Activated CD4-positive, alpha-beta memory T cell treated with anti-CD3 and anti-CD28 coated beads for 36 hours (primary cell): Measurements from ENCODE around the gene HNRNPUL1. TPM values are rescaled to one million over a fixed set of nuclear protein-coding genes. Genes with fewer than 3 reads are reported as not detected.
"Not testable (repeated sequence)": the region's sequence is repeated elsewhere in the genome, so short reads cannot be mapped to it uniquely, and the experiment has no call there.

Source experiments
- CTCF ChIA-PET: fragments of 350-600 bp; sonication (Branson Sonifier 250); formaldehyde crosslinking; loops from one replicate; lab custom pipeline; 2021; ENCODE audit warnings: antibody characterized with exemption, inconsistent platforms; lab: Charles Lee
- POLR2A ChIA-PET: fragments of 350-600 bp; sonication (Branson Sonifier 250); formaldehyde crosslinking; loops from one replicate; lab custom pipeline; 2021; ENCODE audit warnings: antibody characterized with exemption; lab: Charles Lee
- DNase-seq: peaks from one replicate; pipeline ENCODE4 v3.0.0-alpha.2; 2020
- H3K27ac Mint-ChIP-seq: one replicate; pipeline ENCODE4 v1.8.0; 2021; ENCODE audit warnings: mixed read lengths
- H3K27me3 Mint-ChIP-seq: one replicate; pipeline ENCODE4 v1.8.0; 2021; ENCODE audit warnings: mixed read lengths
- H3K36me3 Mint-ChIP-seq: one replicate; pipeline ENCODE4 v1.8.0; 2021; ENCODE audit warnings: mixed read lengths
- H3K4me1 Mint-ChIP-seq: one replicate; pipeline ENCODE4 v1.8.0; 2021; ENCODE audit warnings: low read depth, mixed read lengths
- H3K4me3 Mint-ChIP-seq: one replicate; pipeline ENCODE4 v1.8.0; 2021; ENCODE audit warnings: mild to moderate bottlenecking, mixed read lengths
- H3K9me3 Mint-ChIP-seq: one replicate; pipeline ENCODE4 v1.8.0; 2021; ENCODE audit warnings: mixed read lengths
- intact Hi-C: fragments of 100-400 bp; cut with micrococcal nuclease; formaldehyde crosslinking; loops from one replicate; pipeline ENCODE4 v1.15.1; 2023
- total RNA-seq, 2 experiments: library from RNA; stranded (reverse); gene quantifications; one replicate each; pipeline ENCODE4 v1.2.3, GENCODE V29; 2021

HNRNPUL1 gene
- total RNA-seq, 2 experiments from 2014 or later: 290 to 295 TPM

DNA sequence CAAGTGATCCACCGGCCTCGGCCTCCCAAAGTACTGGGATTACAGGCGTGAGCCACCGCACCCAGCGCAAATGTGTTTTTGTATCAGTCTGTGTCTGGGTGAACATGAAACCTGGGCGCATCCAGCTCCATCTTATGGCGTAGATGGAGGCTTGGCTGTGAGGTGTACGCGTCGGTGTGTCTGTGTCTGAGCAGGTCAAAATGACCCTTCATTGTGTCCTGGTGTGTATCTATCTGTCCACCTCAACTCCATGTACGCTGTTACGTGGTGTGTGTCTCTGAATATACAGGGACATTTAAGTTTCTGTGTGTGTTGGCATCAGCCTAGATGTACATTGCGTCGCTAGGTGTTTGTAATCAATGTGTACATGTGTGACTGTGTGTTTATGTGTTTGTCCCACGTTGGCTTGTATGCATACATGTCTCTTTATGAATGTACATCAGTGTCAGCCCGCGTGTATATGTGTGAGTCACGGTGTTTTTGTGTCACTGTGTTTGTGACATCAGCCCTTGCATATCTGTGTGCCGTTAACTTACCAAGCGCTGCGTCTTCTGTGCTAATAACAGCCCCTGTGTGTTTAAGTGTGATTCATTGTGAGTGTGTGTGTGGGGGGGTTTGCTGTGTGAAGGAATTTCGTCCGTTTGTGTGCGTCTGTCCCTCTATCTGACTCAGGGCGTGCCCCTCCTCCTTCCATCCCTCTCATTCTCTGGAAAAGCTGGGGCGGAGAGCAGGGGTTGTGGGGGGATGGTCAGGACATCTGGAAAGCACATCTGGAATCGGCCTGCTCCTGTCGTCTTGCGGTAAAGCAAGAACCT lies 38.7 kb upstream of the HNRNPUL1 start:
- intact Hi-C loops: loop anchor here (1.0 to 2.0 kb wide), 2 partner anchors 21 to 38 kb away; no protein-coding TSS in a partner anchor
- Mint-ChIP-seq H3K27ac (peak overlapping the region; percentile 64), H3K27me3 (peaks cover 8% of the 10 kb centered on the region), H3K4me1 (peaks cover 16% of the 10 kb centered on the region), H3K36me3 (no peaks in the 10 kb centered on the region), H3K9me3 (no peaks in the 10 kb centered on the region), H3K4me3 (peak overlapping the region; percentile 67)
- POLR2A ChIA-PET: interaction anchor here (0.6 to 1.6 kb wide), 3 partner anchors 38 to 425 kb away, joined by 3 to 8 read pairs (median 3); no protein-coding TSS in a partner anchor
- peak; percentile 76 for DNase-seq
- CTCF ChIA-PET: interaction anchor here (1.1 to 2.7 kb wide), 2 partner anchors 21 to 38 kb away, joined by 3 to 16 read pairs; no protein-coding TSS in a partner anchor

GRCh38 chr19:41226053-41226873 lies 37.9 kb upstream of the HNRNPUL1 start:
- intact Hi-C loops: loop anchor here (2.0 kb wide), 1 partner anchor 21 kb away; no protein-coding TSS in a partner anchor
- Mint-ChIP-seq H3K27me3 (peaks cover 3% of the 10 kb centered on the region), H3K4me1 (peaks cover 16% of the 10 kb centered on the region), H3K9me3 (no peaks in the 10 kb centered on the region), H3K36me3 (no peaks in the 10 kb centered on the region), H3K4me3 (peak overlapping the region; percentile 85), H3K27ac (peak overlapping the region; percentile 81)
- ChIA-PET CTCF (interaction anchor here (1.1 to 2.7 kb wide), 2 partner anchors 21 to 37 kb away, joined by 3 to 16 read pairs; no protein-coding TSS in a partner anchor), POLR2A (interaction anchor here (0.6 to 1.6 kb wide), 3 partner anchors 37 to 426 kb away, joined by 3 to 8 read pairs (median 3); no protein-coding TSS in a partner anchor)
- DNase-seq: peak; percentile 69

- peak; percentile 38 for DNase-seq
- Mint-ChIP-seq H3K9me3 (no peaks in the 10 kb centered on the region), H3K27me3 (peaks cover 2% of the 10 kb centered on the region), H3K36me3 (no peaks in the 10 kb centered on the region), H3K4me3 (peak overlapping the region; percentile 85), H3K27ac (peak overlapping the region; percentile 81), H3K4me1 (peaks cover 16% of the 10 kb centered on the region)
- ChIA-PET POLR2A (interaction anchor here (1.4 to 1.6 kb wide), 2 partner anchors 36 to 82 kb away, joined by 3 to 8 read pairs; no protein-coding TSS in a partner anchor), CTCF (interaction anchor here (1.1 to 2.7 kb wide), 3 partner anchors 22 to 36 kb away, joined by 3 to 16 read pairs (median 5); no protein-coding TSS in a partner anchor)
- intact Hi-C loops: loop anchor here (2.0 kb wide), 1 partner anchor 22 kb away; no protein-coding TSS in a partner anchor
Measured at GRCh38 chr19:41226874-41227390, 37.2 kb upstream of the HNRNPUL1 start.

DNA sequence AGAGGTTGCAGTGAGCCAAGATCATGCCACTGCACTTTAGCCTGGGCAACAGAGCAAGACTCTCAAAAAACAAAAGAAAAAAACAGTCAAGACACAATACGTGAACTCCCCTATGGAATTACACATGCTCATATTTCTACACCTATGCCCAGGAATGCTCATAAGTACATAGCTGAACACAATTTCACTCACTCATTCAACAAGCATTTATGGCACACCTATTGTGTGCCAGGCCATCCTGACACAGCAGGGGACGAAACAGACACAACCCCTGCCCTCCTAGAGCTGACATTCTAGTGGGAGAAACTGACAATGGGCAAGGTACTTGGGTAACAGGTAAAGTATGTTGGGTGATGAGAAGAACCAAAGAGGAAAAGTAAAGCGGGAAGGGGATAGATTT lies 35.7 kb upstream of the HNRNPUL1 start:
- no peak for DNase-seq
- Mint-ChIP-seq H3K9me3 (no peaks in the 10 kb centered on the region), H3K4me1 (peaks cover 16% of the 10 kb centered on the region), H3K36me3 (no peaks in the 10 kb centered on the region), H3K27ac (no peak overlapping the region), H3K27me3 (no peaks in the 10 kb centered on the region), H3K4me3 (no peak overlapping the region)
- intact Hi-C loops: no loop called here
- ChIA-PET CTCF (interaction anchor here (1.1 to 1.6 kb wide), 2 partner anchors 24 to 26 kb away, joined by 4 to 5 read pairs; no protein-coding TSS in a partner anchor), POLR2A (no interaction called here)

GRCh38 chr19:41229338-41229737 lies 34.8 kb upstream of the HNRNPUL1 start:
- CTCF ChIA-PET: interaction anchor here (1.1 kb wide), 1 partner anchor 27 kb away, joined by 4 read pairs; no protein-coding TSS in a partner anchor
- intact Hi-C loops, H3K27ac Mint-ChIP-seq, H3K27me3 Mint-ChIP-seq, H3K9me3 Mint-ChIP-seq, H3K4me3 Mint-ChIP-seq, DNase-seq, H3K36me3 Mint-ChIP-seq, POLR2A ChIA-PET: not testable (repeated sequence)
- H3K4me1 Mint-ChIP-seq: peaks cover 16% of the 10 kb centered on the region

GRCh38 chr19:41230067-41230857 lies 33.9 kb upstream of the HNRNPUL1 start:
- Mint-ChIP-seq H3K9me3 (no peaks in the 10 kb centered on the region), H3K4me1 (peaks cover 15% of the 10 kb centered on the region), H3K36me3 (no peaks in the 10 kb centered on the region), H3K27me3 (no peaks in the 10 kb centered on the region), H3K27ac (no peak overlapping the region), H3K4me3 (no peak overlapping the region)
- DNase-seq: no peak
- intact Hi-C loops: no loop called here
- POLR2A ChIA-PET: no interaction called here
- CTCF ChIA-PET: no interaction called here

GRCh38 chr19:41232686-41233085 lies 31.5 kb upstream of the HNRNPUL1 start:
- no peak overlapping the region for H3K4me3 Mint-ChIP-seq
- POLR2A ChIA-PET: no interaction called here
- no peaks in the 10 kb centered on the region for H3K9me3 Mint-ChIP-seq
- CTCF ChIA-PET: no interaction called here
- intact Hi-C loops: no loop called here
- H3K4me1 Mint-ChIP-seq: no peaks in the 10 kb centered on the region
- no peak overlapping the region for H3K27ac Mint-ChIP-seq
- no peaks in the 10 kb centered on the region for H3K27me3 Mint-ChIP-seq
- no peak for DNase-seq
- H3K36me3 Mint-ChIP-seq: no peaks in the 10 kb centered on the region

GRCh38 chr19:41233748-41234240 lies 30.4 kb upstream of the HNRNPUL1 start:
- Mint-ChIP-seq H3K4me3 (no peak overlapping the region), H3K27ac (no peak overlapping the region), H3K4me1 (no peaks in the 10 kb centered on the region), H3K27me3 (no peaks in the 10 kb centered on the region), H3K36me3 (no peaks in the 10 kb centered on the region), H3K9me3 (no peaks in the 10 kb centered on the region)
- ChIA-PET CTCF (no interaction called here), POLR2A (no interaction called here)
- intact Hi-C loops: no loop called here
- DNase-seq: no peak

GRCh38 chr19:41234512-41235168 lies 29.5 kb upstream of the HNRNPUL1 start:
- H3K27ac Mint-ChIP-seq: no peak overlapping the region

DNA sequence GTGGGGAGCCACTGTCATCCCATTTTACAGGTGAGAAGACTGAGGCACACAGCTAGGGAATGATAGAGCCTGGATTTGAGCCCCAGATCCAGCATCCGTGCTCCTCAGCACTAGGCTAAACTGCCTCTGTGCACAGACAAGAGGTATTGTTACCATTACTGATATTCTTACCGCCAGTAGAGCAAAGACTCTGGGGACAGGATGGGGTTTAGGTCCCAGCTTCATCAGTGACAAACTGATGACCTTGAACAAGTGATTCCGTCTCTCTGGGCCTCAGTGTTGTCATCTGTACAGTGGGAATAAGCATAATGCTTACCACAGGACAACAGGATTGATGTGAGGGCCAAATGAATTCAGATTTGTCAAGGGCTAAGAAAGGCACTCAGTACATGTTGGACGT lies 28.7 kb upstream of the HNRNPUL1 start:
- DNase-seq: no peak
- no peaks in the 10 kb centered on the region for H3K9me3 Mint-ChIP-seq
- H3K4me1 Mint-ChIP-seq: no peaks in the 10 kb centered on the region
- no peak overlapping the region for H3K27ac Mint-ChIP-seq
- ChIA-PET CTCF (no interaction called here), POLR2A (no interaction called here)
- intact Hi-C loops: no loop called here
- no peaks in the 10 kb centered on the region for H3K36me3 Mint-ChIP-seq
- no peaks in the 10 kb centered on the region for H3K27me3 Mint-ChIP-seq
- H3K4me3 Mint-ChIP-seq: no peak overlapping the region

More at GRCh38 chr19:41234512-41235168, 29.5 kb upstream of the HNRNPUL1 start:
- ChIA-PET CTCF (no interaction called here), POLR2A (no interaction called here)
- H3K4me3 Mint-ChIP-seq: no peak overlapping the region
- intact Hi-C loops: no loop called here
- no peaks in the 10 kb centered on the region for H3K36me3 Mint-ChIP-seq
- H3K27me3 Mint-ChIP-seq: no peaks in the 10 kb centered on the region
- no peaks in the 10 kb centered on the region for H3K4me1 Mint-ChIP-seq
- DNase-seq: no peak
- no peaks in the 10 kb centered on the region for H3K9me3 Mint-ChIP-seq
